ENCODE results near the gene KCTD2.

KCTD2 gene

GRCh38 chr17:75008373-75008772 is 38.7 kb upstream of the KCTD2 start:
- Histone ChIP-seq H3K9me3 (ENCODE audit: insufficient read depth, low read depth, low read length) (no peaks in the 10 kb centered on the region), H3K4me1 (ENCODE audit: insufficient read depth, low read length, poor library complexity, severe bottlenecking) (peaks cover 11% of the 10 kb centered on the region), H2AFZ (ENCODE audit: low read length) (no peak overlapping the region), H3K4me2 (ENCODE audit: low read depth, low read length, poor library complexity, severe bottlenecking) (no peak overlapping the region), H3K4me3 (ENCODE audit: low read length, poor library complexity, severe bottlenecking) (no peak overlapping the region), H3K9me2 (replicated peaks; ENCODE audit: low read depth, low read length) (no peaks in the 10 kb centered on the region), H4K20me1 (ENCODE audit: insufficient read depth, low read length, poor library complexity, severe bottlenecking) (no peaks in the 10 kb centered on the region), H3K9ac (ENCODE audit: low read depth, low read length, poor library complexity, severe bottlenecking) (no peak overlapping the region), H3F3A (ENCODE audit: low read depth) (peaks cover 9% of the 10 kb centered on the region; the same call in 1 of the 2 replicates), H3K27me3 (ENCODE audit: insufficient read depth, low read length, poor library complexity, severe bottlenecking) (no peaks in the 10 kb centered on the region), H3K79me2 (ENCODE audit: insufficient read depth, low read length) (peaks cover 4% of the 10 kb centered on the region; the same call in 1 of the 2 replicates), H3K36me3 (ENCODE audit: insufficient read depth, low read length) (no peaks in the 10 kb centered on the region)
- TF ChIP-seq EZH2phosphoT487 (IDR thresholded peaks at IDR 0.05; ENCODE audit: borderline replicate concordance) (no peak), CTCF (conservative IDR thresholded peaks at IDR 0.05; ENCODE audit: low read length) (no peak)

GRCh38 chr17:75009139-75009724 is 37.8 kb upstream of the KCTD2 start:
- Histone ChIP-seq H3F3A (ENCODE audit: low read depth) (peaks cover 9% of the 10 kb centered on the region; the same call in 1 of the 2 replicates), H2AFZ (ENCODE audit: low read length) (no peak overlapping the region), H3K4me1 (ENCODE audit: insufficient read depth, low read length, poor library complexity, severe bottlenecking) (peaks cover 16% of the 10 kb centered on the region), H3K4me2 (ENCODE audit: low read depth, low read length, poor library complexity, severe bottlenecking) (no peak overlapping the region), H4K20me1 (ENCODE audit: insufficient read depth, low read length, poor library complexity, severe bottlenecking) (no peaks in the 10 kb centered on the region), H3K27me3 (ENCODE audit: insufficient read depth, low read length, poor library complexity, severe bottlenecking) (no peaks in the 10 kb centered on the region), H3K4me3 (ENCODE audit: low read length, poor library complexity, severe bottlenecking) (no peak overlapping the region), H3K36me3 (ENCODE audit: insufficient read depth, low read length) (no peaks in the 10 kb centered on the region), H3K9ac (ENCODE audit: low read depth, low read length, poor library complexity, severe bottlenecking) (no peak overlapping the region), H3K79me2 (ENCODE audit: insufficient read depth, low read length) (peaks cover 13% of the 10 kb centered on the region; the same call in 1 of the 2 replicates), H3K9me2 (replicated peaks; ENCODE audit: low read depth, low read length) (no peaks in the 10 kb centered on the region), H3K9me3 (ENCODE audit: insufficient read depth, low read depth, low read length) (no peaks in the 10 kb centered on the region)
- TF ChIP-seq EZH2phosphoT487 (IDR thresholded peaks at IDR 0.05; ENCODE audit: borderline replicate concordance) (no peak), CTCF (conservative IDR thresholded peaks at IDR 0.05; ENCODE audit: low read length) (no peak)

GRCh38 chr17:75010683-75011400 is 36.2 kb upstream of the KCTD2 start:
- Histone ChIP-seq H3K36me3 (ENCODE audit: insufficient read depth, low read length) (no peaks in the 10 kb centered on the region), H3K4me1 (ENCODE audit: insufficient read depth, low read length, poor library complexity, severe bottlenecking) (peaks cover 16% of the 10 kb centered on the region), H3K4me3 (ENCODE audit: low read length, poor library complexity, severe bottlenecking) (no peak overlapping the region), H4K20me1 (ENCODE audit: insufficient read depth, low read length, poor library complexity, severe bottlenecking) (no peaks in the 10 kb centered on the region), H3K79me2 (ENCODE audit: insufficient read depth, low read length) (peaks cover 20% of the 10 kb centered on the region; the same call in 1 of the 2 replicates), H3K4me2 (ENCODE audit: low read depth, low read length, poor library complexity, severe bottlenecking) (no peak overlapping the region), H3K9ac (ENCODE audit: low read depth, low read length, poor library complexity, severe bottlenecking) (no peak overlapping the region), H3F3A (ENCODE audit: low read depth) (peaks cover 9% of the 10 kb centered on the region; the same call in 1 of the 2 replicates), H3K9me2 (replicated peaks; ENCODE audit: low read depth, low read length) (no peaks in the 10 kb centered on the region), H3K9me3 (ENCODE audit: insufficient read depth, low read depth, low read length) (no peaks in the 10 kb centered on the region), H2AFZ (ENCODE audit: low read length) (no peak overlapping the region), H3K27me3 (ENCODE audit: insufficient read depth, low read length, poor library complexity, severe bottlenecking) (no peaks in the 10 kb centered on the region)
- no peak for TF ChIP-seq CTCF (conservative IDR thresholded peaks at IDR 0.05; ENCODE audit: low read length)
- no peak for TF ChIP-seq EZH2phosphoT487 (IDR thresholded peaks at IDR 0.05; ENCODE audit: borderline replicate concordance)

Measured in Loucy (cell line).